SK-N-SH (cell line): Measurements from ENCODE around the gene SLC25A25. TPM values are rescaled to one million over a fixed set of nuclear protein-coding genes. Genes with fewer than 3 reads are reported as not detected.

Experiments
- CTCF ChIA-PET: fragments of 300-600, 350-600 bp; formaldehyde crosslinking; extraction: SDS; loops from one replicate; lab custom pipeline; 2021; lab: Yijun Ruan, JAX
- POLR2A ChIA-PET: fragments of 350-600 bp; sonication (Branson Sonifier 250); formaldehyde crosslinking; extraction: SDS; loops from one replicate; lab custom pipeline; 2020; ENCODE audit warnings: antibody characterized with exemption, inconsistent platforms; lab: Yijun Ruan, JAX
- DNase-seq: peaks from one replicate; pipeline ENCODE4 v3.0.0; 2012
- H2AFZ ChIP-seq: fragments of 200-600 bp; sonication (generic); 2 replicates; pipeline ENCODE4 v1.8.1; 2016; ENCODE audit warnings: antibody characterized with exemption, mild to moderate bottlenecking, low read depth
- H3F3A ChIP-seq: fragments of 200-600 bp; sonication (generic); replicated peaks from 2 replicates; pipeline ENCODE3; 2016; ENCODE audit warnings: antibody characterized with exemption, mild to moderate bottlenecking; ENCODE audit not compliant: insufficient read depth
- H3K27ac ChIP-seq, 2 experiments: fragments of 200-500 bp in 1 of 2; fragments of 200-600 bp in 1 of 2; sonication (Bioruptor generic) in 1 of 2; sonication (generic), shearing (Covaris generic) in 1 of 2; 2 replicates each; pipeline versions ENCODE4 v1.5.1 to v1.6.1; 2014 to 2016; ENCODE audit warnings: low read depth in 2 of 2, inconsistent platforms in 1 of 2, low read length in 1 of 2, mild to moderate bottlenecking in 1 of 2, mixed read lengths in 1 of 2
- H3K27me3 ChIP-seq: fragments of 200-600 bp; sonication (generic), shearing (Covaris generic); 2 replicates; pipeline ENCODE4 v1.6.1; 2016; ENCODE audit warnings: mixed run types; ENCODE audit not compliant: insufficient read depth
- H3K36me3 ChIP-seq, 2 experiments: fragments of 200-500 bp in 1 of 2; fragments of 200-600 bp in 1 of 2; sonication (Bioruptor generic) in 1 of 2; sonication (generic) in 1 of 2; replicated peaks in 1 of 2; 2 replicates each; pipeline versions ENCODE3 to v1.5.1; 2014 to 2016; ENCODE audit warnings: low read length in 1 of 2, mild to moderate bottlenecking in 1 of 2; ENCODE audit not compliant: insufficient read depth in 2 of 2, control insufficient read depth in 1 of 2
- H3K4me1 ChIP-seq, 2 experiments: fragments of 200-500 bp in 1 of 2; fragments of 200-600 bp in 1 of 2; sonication (Bioruptor generic) in 1 of 2; sonication (generic), shearing (Covaris generic) in 1 of 2; 2 replicates each; pipeline versions ENCODE4 v1.5.1 to v1.6.1; 2014 to 2016; ENCODE audit warnings: low read depth in 1 of 2, low read length in 1 of 2, mixed run types in 1 of 2; ENCODE audit not compliant: insufficient read depth in 2 of 2, control insufficient read depth in 1 of 2
- H3K4me2 ChIP-seq: fragments of 200-600 bp; sonication (generic), shearing (Covaris generic); 2 replicates; pipeline ENCODE4 v1.6.1; 2017; ENCODE audit warnings: mixed run types
- H3K4me3 ChIP-seq, 2 experiments: fragments of 200-500 bp in 1 of 2; fragments of 200-600 bp in 1 of 2; sonication (Bioruptor generic) in 1 of 2; sonication (generic), shearing (Covaris generic) in 1 of 2; 2 replicates each; pipeline versions ENCODE4 v1.5.1 to v1.8.1; 2014 to 2016; ENCODE audit warnings: low read depth in 2 of 2, inconsistent platforms in 1 of 2, low read length in 1 of 2, mild to moderate bottlenecking in 1 of 2, mixed read lengths in 1 of 2, moderate library complexity in 1 of 2
- H3K79me2 ChIP-seq: fragments of 200-600 bp; sonication (generic); 2 replicates; pipeline ENCODE4 v1.8.1; 2017; ENCODE audit warnings: mild to moderate bottlenecking; ENCODE audit not compliant: insufficient read depth
- H3K9ac ChIP-seq: fragments of 200-600 bp; sonication (generic); 2 replicates; pipeline ENCODE4 v1.6.1; 2017; ENCODE audit warnings: mixed run types
- H3K9me2 ChIP-seq: fragments of 200-600 bp; sonication (generic); 2 replicates; pipeline ENCODE4 v1.6.1; 2017; ENCODE audit warnings: mixed run types
- H3K9me3 ChIP-seq: fragments of 200-600 bp; sonication (generic); 2 replicates; pipeline ENCODE4 v1.6.1; 2017; ENCODE audit warnings: mixed run types, mild to moderate bottlenecking, moderate library complexity
- H4K20me1 ChIP-seq: fragments of 200-600 bp; sonication (generic); 2 replicates; pipeline ENCODE4 v1.6.1; 2017; ENCODE audit warnings: mild to moderate bottlenecking, mixed run types; ENCODE audit not compliant: insufficient read depth
- GATA2 ChIP-seq: sonication (generic); formaldehyde crosslinking; IDR thresholded peaks from 2 replicates; pipeline ENCODE4 v1.5.0; 2020; ENCODE audit warnings: mild to moderate bottlenecking, missing genetic modification reagents
- MEF2A ChIP-seq: IDR thresholded peaks from 2 replicates; pipeline ENCODE4 v1.4.0; 2012; ENCODE audit warnings: low read depth, borderline replicate concordance
- RFX5 ChIP-seq: IDR thresholded peaks from 2 replicates; pipeline ENCODE4 v1.6.1; 2012; ENCODE audit warnings: mild to moderate bottlenecking, improper control_type of control experiment, low read length
- SMC3 ChIP-seq: IDR thresholded peaks from 2 replicates; pipeline ENCODE4 v1.6.1; 2012; ENCODE audit warnings: low read depth, low read length, improper control_type of control experiment
- TAF1 ChIP-seq: IDR thresholded peaks from 2 replicates; pipeline ENCODE4 v1.6.1; 2012; ENCODE audit warnings: low read depth, mild to moderate bottlenecking, low read length, moderate library complexity, borderline replicate concordance
- YY1 ChIP-seq: IDR thresholded peaks from 2 replicates; pipeline ENCODE4 v1.4.0; 2012; ENCODE audit warnings: low read depth, mild to moderate bottlenecking
- WGBS: methylation state at CpG from one replicate; pipeline ENCODE4 v1.1.6; 2017; ENCODE audit warnings: low lambda C conversion rate; 5-methylcytosine and 5-hydroxymethylcytosine counted together
- polyA plus RNA-seq, 3 experiments: library from polyadenylated mRNA; depleted of rRNA; stranded (reverse); fragments of >200 nt; gene quantifications; 2 replicates each; pipeline ENCODE4 v1.2.3, GENCODE V29; 2012
- TF ChIP-seq, protein P1 (sequence below): IDR thresholded peaks from 2 replicates; pipeline ENCODE4 v1.4.0; 2012; ENCODE audit warnings: low read depth, borderline replicate concordance
- TF ChIP-seq, protein P2 (sequence below): IDR thresholded peaks from 2 replicates; pipeline ENCODE4 v1.4.0; 2012; ENCODE audit warnings: low read depth
- TF ChIP-seq, protein P3 (sequence below): IDR thresholded peaks from 2 replicates; pipeline ENCODE4; 2012
- TF ChIP-seq, protein P4 (sequence below): IDR thresholded peaks from 2 replicates; pipeline ENCODE4 v1.4.0; 2012; ENCODE audit warnings: low read depth, borderline replicate concordance
- TF ChIP-seq, protein P5 (sequence below): fragments of 150-350 bp; IDR thresholded peaks from 2 replicates; pipeline ENCODE4 v1.6.1; 2016; ENCODE audit warnings: mild to moderate bottlenecking, low read depth, low read length

Gene SLC25A25
- polyA plus RNA-seq, 1 of the 3 experiments (the other 2 are of a cell fraction), result 12.1 TPM

DNA sequence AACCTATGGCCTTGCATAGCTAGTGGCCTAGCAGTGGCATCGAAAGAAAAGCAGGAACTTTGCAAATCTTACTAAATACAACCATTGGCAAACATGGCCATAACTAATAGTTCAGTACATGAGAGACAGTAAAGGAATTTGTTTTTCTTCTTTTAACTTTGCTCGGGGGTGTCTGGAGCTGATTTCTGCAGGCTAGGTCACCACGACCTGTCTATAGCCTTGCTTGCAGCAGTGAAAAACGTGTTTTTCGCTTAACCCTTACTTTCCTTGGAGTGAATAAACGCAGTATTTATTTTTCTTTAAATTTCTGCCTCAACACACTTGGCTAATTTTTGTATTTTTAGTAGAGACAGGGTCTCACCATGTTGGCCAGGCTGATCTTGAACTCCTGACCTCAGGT, 20.8 kb upstream of the SLC25A25 start (continued):
- TF ChIP-seq, protein P1, sequence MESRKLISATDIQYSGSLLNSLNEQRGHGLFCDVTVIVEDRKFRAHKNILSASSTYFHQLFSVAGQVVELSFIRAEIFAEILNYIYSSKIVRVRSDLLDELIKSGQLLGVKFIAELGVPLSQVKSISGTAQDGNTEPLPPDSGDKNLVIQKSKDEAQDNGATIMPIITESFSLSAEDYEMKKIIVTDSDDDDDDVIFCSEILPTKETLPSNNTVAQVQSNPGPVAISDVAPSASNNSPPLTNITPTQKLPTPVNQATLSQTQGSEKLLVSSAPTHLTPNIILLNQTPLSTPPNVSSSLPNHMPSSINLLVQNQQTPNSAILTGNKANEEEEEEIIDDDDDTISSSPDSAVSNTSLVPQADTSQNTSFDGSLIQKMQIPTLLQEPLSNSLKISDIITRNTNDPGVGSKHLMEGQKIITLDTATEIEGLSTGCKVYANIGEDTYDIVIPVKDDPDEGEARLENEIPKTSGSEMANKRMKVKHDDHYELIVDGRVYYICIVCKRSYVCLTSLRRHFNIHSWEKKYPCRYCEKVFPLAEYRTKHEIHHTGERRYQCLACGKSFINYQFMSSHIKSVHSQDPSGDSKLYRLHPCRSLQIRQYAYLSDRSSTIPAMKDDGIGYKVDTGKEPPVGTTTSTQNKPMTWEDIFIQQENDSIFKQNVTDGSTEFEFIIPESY, result no peak
- TF ChIP-seq YY1 (no peak), TAF1 (no peak), GATA2 (no peak), MEF2A (no peak), SMC3 (no peak)
- TF ChIP-seq, protein P2, sequence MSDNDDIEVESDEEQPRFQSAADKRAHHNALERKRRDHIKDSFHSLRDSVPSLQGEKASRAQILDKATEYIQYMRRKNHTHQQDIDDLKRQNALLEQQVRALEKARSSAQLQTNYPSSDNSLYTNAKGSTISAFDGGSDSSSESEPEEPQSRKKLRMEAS, result no peak
- TF ChIP-seq, protein P3, sequence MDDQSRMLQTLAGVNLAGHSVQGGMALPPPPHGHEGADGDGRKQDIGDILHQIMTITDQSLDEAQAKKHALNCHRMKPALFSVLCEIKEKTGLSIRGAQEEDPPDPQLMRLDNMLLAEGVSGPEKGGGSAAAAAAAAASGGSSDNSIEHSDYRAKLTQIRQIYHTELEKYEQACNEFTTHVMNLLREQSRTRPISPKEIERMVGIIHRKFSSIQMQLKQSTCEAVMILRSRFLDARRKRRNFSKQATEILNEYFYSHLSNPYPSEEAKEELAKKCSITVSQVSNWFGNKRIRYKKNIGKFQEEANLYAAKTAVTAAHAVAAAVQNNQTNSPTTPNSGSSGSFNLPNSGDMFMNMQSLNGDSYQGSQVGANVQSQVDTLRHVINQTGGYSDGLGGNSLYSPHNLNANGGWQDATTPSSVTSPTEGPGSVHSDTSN, result no peak

DNA sequence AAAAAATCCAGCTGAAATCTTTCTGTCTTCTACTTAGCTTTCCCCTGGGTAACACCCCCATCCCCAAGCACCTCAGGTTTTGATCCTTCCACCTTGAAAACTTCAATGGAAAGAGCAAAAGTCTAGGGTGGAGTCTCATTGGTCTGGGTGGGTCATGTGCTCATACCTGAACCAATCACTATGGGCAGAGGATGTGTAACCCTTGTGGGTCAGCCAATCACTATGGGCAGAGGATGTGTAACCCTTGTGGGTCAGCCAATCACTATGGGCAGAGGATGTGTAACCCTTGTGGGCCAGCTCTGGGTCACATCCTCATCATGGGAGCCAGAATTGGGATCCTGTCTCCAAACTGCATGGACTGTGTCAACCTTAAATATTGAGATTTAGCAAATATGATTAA, 19.4 kb upstream of the SLC25A25 start:
- H3K4me1 ChIP-seq, result peaks cover 8 to 13% of the 10 kb centered on the region in 2 experiments; a peak in 3 of 4 replicates
- no peaks in the 10 kb centered on the region for H3K27me3 ChIP-seq
- H3K79me2 ChIP-seq, result no peaks in the 10 kb centered on the region
- POLR2A ChIA-PET, result no interaction called here
- no peak for DNase-seq
- H3K4me2 ChIP-seq, result no peak overlapping the region
- TF ChIP-seq, protein P4, sequence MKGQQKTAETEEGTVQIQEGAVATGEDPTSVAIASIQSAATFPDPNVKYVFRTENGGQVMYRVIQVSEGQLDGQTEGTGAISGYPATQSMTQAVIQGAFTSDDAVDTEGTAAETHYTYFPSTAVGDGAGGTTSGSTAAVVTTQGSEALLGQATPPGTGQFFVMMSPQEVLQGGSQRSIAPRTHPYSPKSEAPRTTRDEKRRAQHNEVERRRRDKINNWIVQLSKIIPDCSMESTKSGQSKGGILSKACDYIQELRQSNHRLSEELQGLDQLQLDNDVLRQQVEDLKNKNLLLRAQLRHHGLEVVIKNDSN, result peak; percentile 48; the same call in 1 of the 2 replicates
- no peak for TF ChIP-seq RFX5
- CTCF ChIA-PET, result interaction anchor here (1.1 to 1.6 kb wide), 2 partner anchors 69 to 105 kb away, joined by 3 to 4 read pairs; no protein-coding TSS in a partner anchor
- no peaks in the 10 kb centered on the region for H3K36me3 ChIP-seq
- H2AFZ ChIP-seq, result no peak overlapping the region
- H3F3A ChIP-seq, result peaks cover 7% of the 10 kb centered on the region
- no peaks in the 10 kb centered on the region for H3K9me3 ChIP-seq
- H4K20me1 ChIP-seq, result no peaks in the 10 kb centered on the region
- no peak overlapping the region for H3K4me3 ChIP-seq
- no peak overlapping the region for H3K27ac ChIP-seq
- H3K9ac ChIP-seq, result no peak overlapping the region
- H3K9me2 ChIP-seq, result no peaks in the 10 kb centered on the region

DNA sequence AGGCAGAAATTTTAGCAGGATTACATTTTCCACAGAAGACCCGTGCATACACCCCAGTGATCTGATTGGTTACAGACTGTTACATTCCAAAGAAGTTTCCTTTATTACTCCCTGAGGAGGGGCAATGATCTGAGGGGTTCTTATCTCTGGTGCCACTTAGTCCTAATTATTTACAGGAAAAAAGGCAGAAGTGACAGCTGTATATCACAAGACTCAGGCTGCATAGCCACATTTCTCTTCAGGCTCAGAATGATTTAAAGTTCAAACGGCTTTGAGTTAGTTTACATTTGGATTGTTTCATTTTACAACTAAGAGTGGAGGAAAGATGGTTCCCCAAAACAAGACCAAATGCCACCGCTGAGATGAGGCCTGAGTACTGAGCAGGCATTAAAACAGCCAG, 18.2 kb upstream of the SLC25A25 start:
- Histone ChIP-seq H3K27me3 (no peaks in the 10 kb centered on the region), H3K79me2 (no peaks in the 10 kb centered on the region), H3K9me2 (no peaks in the 10 kb centered on the region), H3K4me2 (no peak overlapping the region), H3K36me3 (no peaks in the 10 kb centered on the region), H3K27ac (no peak overlapping the region)
- POLR2A ChIA-PET, result interaction anchor here (0.6 kb wide), 1 partner anchor 21 kb away, joined by 5 read pairs; no protein-coding TSS in a partner anchor
- TF ChIP-seq, protein P3, result peak; percentile 4; the same call in 1 of the 2 replicates
- TF ChIP-seq GATA2, result no peak
- TF ChIP-seq, protein P5, sequence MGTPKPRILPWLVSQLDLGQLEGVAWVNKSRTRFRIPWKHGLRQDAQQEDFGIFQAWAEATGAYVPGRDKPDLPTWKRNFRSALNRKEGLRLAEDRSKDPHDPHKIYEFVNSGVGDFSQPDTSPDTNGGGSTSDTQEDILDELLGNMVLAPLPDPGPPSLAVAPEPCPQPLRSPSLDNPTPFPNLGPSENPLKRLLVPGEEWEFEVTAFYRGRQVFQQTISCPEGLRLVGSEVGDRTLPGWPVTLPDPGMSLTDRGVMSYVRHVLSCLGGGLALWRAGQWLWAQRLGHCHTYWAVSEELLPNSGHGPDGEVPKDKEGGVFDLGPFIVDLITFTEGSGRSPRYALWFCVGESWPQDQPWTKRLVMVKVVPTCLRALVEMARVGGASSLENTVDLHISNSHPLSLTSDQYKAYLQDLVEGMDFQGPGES, result no peak
- TF ChIP-seq, all 33 proteins: peak for 1
- Histone ChIP-seq H3K9me3 (no peaks in the 10 kb centered on the region), H3K9ac (no peak overlapping the region), H3K4me3 (no peak overlapping the region), H2AFZ (peak overlapping the region; percentile 46; the same call in 1 of the 2 replicates), H3F3A (peaks cover 7% of the 10 kb centered on the region), H3K4me1 (peaks cover 8 to 13% of the 10 kb centered on the region in 2 experiments; a peak in 3 of 4 replicates), H4K20me1 (no peaks in the 10 kb centered on the region)
- WGBS, result 58% methylated on average over 3 of the region's 3 CpGs
- no peak for DNase-seq
- CTCF ChIA-PET, result interaction anchor here (1.0 to 1.6 kb wide), 3 partner anchors 44 to 106 kb away, joined by 3 to 4 read pairs (median 3); no protein-coding TSS in a partner anchor
